SK-N-MC (cell line): ENCODE measurements around the gene VHLL.

ENCODE experiments used
- EZH2 ChIP-seq: fragments of 200-600 bp; sonication (generic); IDR thresholded peaks from one replicate; pipeline ENCODE4 v1.6.1; 2017; ENCODE audit warnings: antibody characterized with exemption
- FOXP2 ChIP-seq: optimal IDR thresholded peaks from 2 replicates; pipeline ENCODE3; 2011; ENCODE audit warnings: mild to moderate bottlenecking, moderate library complexity; ENCODE audit not compliant: insufficient read depth; ENCODE audit errors: extremely low read length, control extremely low read depth
- POLR2AphosphoS5 ChIP-seq: IDR thresholded peaks from 2 replicates; pipeline ENCODE4 v1.6.1; 2012; ENCODE audit warnings: mild to moderate bottlenecking, low read depth, low read length, borderline replicate concordance

DNA sequence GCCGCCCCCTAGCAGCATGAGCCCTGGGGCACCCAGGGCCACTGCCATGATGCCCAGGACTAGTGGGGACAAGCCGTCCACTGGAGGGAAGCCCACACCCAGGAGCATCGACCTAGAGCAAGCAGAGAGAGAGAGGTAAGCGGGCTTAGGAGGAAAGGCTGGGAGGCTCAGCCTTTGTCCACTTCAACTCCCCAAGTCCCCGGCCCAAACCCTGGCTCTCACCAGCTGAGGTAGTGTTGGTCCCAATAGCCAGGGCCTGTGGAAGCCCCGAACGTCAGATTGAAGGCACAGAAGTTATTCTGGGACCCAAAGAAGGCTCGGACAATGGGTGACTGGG is 6.0 kb downstream of the VHLL start:
- TF ChIP-seq EZH2 = no peak
- no peak for TF ChIP-seq POLR2AphosphoS5
- no peak for TF ChIP-seq FOXP2
